HEK293 (cell line): ENCODE results near the gene EIF4G1.

Experiments
- GFI1B ChIP-seq: fragments of 450-650 bp; formaldehyde crosslinking; IDR thresholded peaks from 2 replicates; pipeline ENCODE4 v1.5.1; 2016; ENCODE audit warnings: missing biosample characterization, missing genetic modification characterization
- GLIS1 ChIP-seq: fragments of 450-650 bp; formaldehyde crosslinking; IDR thresholded peaks from 2 replicates; pipeline ENCODE4 v1.5.1; 2016; ENCODE audit warnings: missing biosample characterization, missing genetic modification characterization
- HOXD13 ChIP-seq: sonication (generic); formaldehyde crosslinking; IDR thresholded peaks from 2 replicates; pipeline ENCODE4 v1.8.0; 2022; ENCODE audit warnings: missing genetic modification reagents, borderline replicate concordance
- KLF7 ChIP-seq: fragments of 450-650 bp; formaldehyde crosslinking; IDR thresholded peaks from 2 replicates; pipeline ENCODE4 v1.5.1; 2016; ENCODE audit warnings: missing biosample characterization, missing genetic modification characterization, borderline replicate concordance
- SCRT2 ChIP-seq: fragments of 450-650 bp; formaldehyde crosslinking; IDR thresholded peaks from 2 replicates; pipeline ENCODE4 v1.5.1; 2016; ENCODE audit warnings: missing biosample characterization, missing genetic modification characterization
- SETDB1 ChIP-seq: IDR thresholded peaks from one replicate; pipeline ENCODE4 v1.6.1; 2017; ENCODE audit warnings: mild to moderate bottlenecking, low read length, moderate library complexity, mixed read lengths; ENCODE audit not compliant: insufficient read length
- SP3 ChIP-seq: fragments of 450-650 bp; formaldehyde crosslinking; IDR thresholded peaks from 2 replicates; pipeline ENCODE4 v1.5.1; 2016; ENCODE audit warnings: missing biosample characterization, missing genetic modification characterization
- ZFP69B ChIP-seq: fragments of 450-650 bp; formaldehyde crosslinking; IDR thresholded peaks from 2 replicates; pipeline ENCODE4 v1.5.1; 2016; ENCODE audit warnings: missing biosample characterization, missing genetic modification characterization
- ZIC2 ChIP-seq: fragments of 450-650 bp; formaldehyde crosslinking; IDR thresholded peaks from 2 replicates; pipeline ENCODE4 v1.5.1; 2016; ENCODE audit warnings: missing biosample characterization, missing genetic modification characterization
- ZNF10 ChIP-seq: fragments of 450-650 bp; formaldehyde crosslinking; IDR thresholded peaks from 2 replicates; pipeline ENCODE4 v1.5.1; 2017; ENCODE audit warnings: missing biosample characterization, missing genetic modification characterization
- ZNF121 ChIP-seq: fragments of 450-650 bp; formaldehyde crosslinking; IDR thresholded peaks from 2 replicates; pipeline ENCODE4 v1.5.1; 2016; ENCODE audit warnings: missing biosample characterization, missing genetic modification characterization
- ZNF155 ChIP-seq: fragments of 450-650 bp; formaldehyde crosslinking; IDR thresholded peaks from 2 replicates; pipeline ENCODE4 v1.5.1; 2016; ENCODE audit warnings: missing biosample characterization, missing genetic modification characterization
- ZNF169 ChIP-seq: fragments of 450-650 bp; formaldehyde crosslinking; IDR thresholded peaks from 2 replicates; pipeline ENCODE4 v1.5.1; 2016; ENCODE audit warnings: missing biosample characterization, missing genetic modification characterization
- ZNF184 ChIP-seq: fragments of 450-650 bp; IDR thresholded peaks from 2 replicates; pipeline ENCODE4 v1.5.1; 2018; ENCODE audit warnings: missing biosample characterization, mild to moderate bottlenecking, missing genetic modification characterization
- ZNF223 ChIP-seq: fragments of 450-650 bp; formaldehyde crosslinking; IDR thresholded peaks from 2 replicates; pipeline ENCODE4 v1.5.1; 2016; ENCODE audit warnings: missing biosample characterization, missing genetic modification characterization
- ZNF280D ChIP-seq: fragments of 450-650 bp; formaldehyde crosslinking; IDR thresholded peaks from 2 replicates; pipeline ENCODE4 v1.5.1; 2016; ENCODE audit warnings: missing biosample characterization, missing genetic modification characterization
- ZNF404 ChIP-seq: fragments of 450-650 bp; formaldehyde crosslinking; IDR thresholded peaks from 2 replicates; pipeline ENCODE4 v1.5.1; 2017; ENCODE audit warnings: missing biosample characterization, missing genetic modification characterization
- ZNF416 ChIP-seq: fragments of 450-650 bp; formaldehyde crosslinking; IDR thresholded peaks from 2 replicates; pipeline ENCODE4 v1.5.1; 2016; ENCODE audit warnings: missing biosample characterization, missing genetic modification characterization
- ZNF510 ChIP-seq: fragments of 450-650 bp; formaldehyde crosslinking; IDR thresholded peaks from 2 replicates; pipeline ENCODE4 v1.5.1; 2018; ENCODE audit warnings: mild to moderate bottlenecking, missing genetic modification characterization, missing biosample characterization; ENCODE audit not compliant: insufficient replicate concordance
- ZNF596 ChIP-seq: fragments of 450-650 bp; IDR thresholded peaks from 2 replicates; pipeline ENCODE4 v1.5.0; 2018; ENCODE audit warnings: missing biosample characterization, mild to moderate bottlenecking, missing genetic modification characterization, moderate library complexity
- ZNF610 ChIP-seq: fragments of 450-650 bp; formaldehyde crosslinking; IDR thresholded peaks from 2 replicates; pipeline ENCODE4 v1.5.1; 2016; ENCODE audit warnings: missing biosample characterization, missing genetic modification characterization, borderline replicate concordance
- ZNF626 ChIP-seq: fragments of 450-650 bp; sonication (Bioruptor Pico); formaldehyde crosslinking; IDR thresholded peaks from 2 replicates; pipeline ENCODE4 v1.5.1; 2018; ENCODE audit warnings: missing biosample characterization, missing genetic modification characterization, inconsistent platforms
- ZNF639 ChIP-seq: fragments of 450-650 bp; formaldehyde crosslinking; IDR thresholded peaks from 2 replicates; pipeline ENCODE4 v1.5.1; 2016; ENCODE audit warnings: missing biosample characterization, missing genetic modification characterization
- ZNF692 ChIP-seq: fragments of 450-650 bp; formaldehyde crosslinking; IDR thresholded peaks from 2 replicates; pipeline ENCODE4 v1.5.1; 2016; ENCODE audit warnings: missing biosample characterization, missing genetic modification characterization
- ZNF776 ChIP-seq: fragments of 450-650 bp; formaldehyde crosslinking; IDR thresholded peaks from 2 replicates; pipeline ENCODE4 v1.5.0; 2017; ENCODE audit warnings: missing biosample characterization, missing genetic modification characterization, borderline replicate concordance
- ZNF785 ChIP-seq: fragments of 450-650 bp; formaldehyde crosslinking; IDR thresholded peaks from 2 replicates; pipeline ENCODE4 v1.5.1; 2016; ENCODE audit warnings: missing biosample characterization, missing genetic modification characterization
- TF ChIP-seq, protein P1 (sequence below): fragments of 450-650 bp; IDR thresholded peaks from 2 replicates; pipeline ENCODE4 v1.5.1; 2018; ENCODE audit warnings: missing biosample characterization, mild to moderate bottlenecking, missing genetic modification characterization
- TF ChIP-seq, protein P2 (sequence below): fragments of 450-650 bp; formaldehyde crosslinking; IDR thresholded peaks from 2 replicates; pipeline ENCODE4 v1.5.1; 2016; ENCODE audit warnings: missing biosample characterization, missing genetic modification characterization

The EIF4G1 gene

DNA sequence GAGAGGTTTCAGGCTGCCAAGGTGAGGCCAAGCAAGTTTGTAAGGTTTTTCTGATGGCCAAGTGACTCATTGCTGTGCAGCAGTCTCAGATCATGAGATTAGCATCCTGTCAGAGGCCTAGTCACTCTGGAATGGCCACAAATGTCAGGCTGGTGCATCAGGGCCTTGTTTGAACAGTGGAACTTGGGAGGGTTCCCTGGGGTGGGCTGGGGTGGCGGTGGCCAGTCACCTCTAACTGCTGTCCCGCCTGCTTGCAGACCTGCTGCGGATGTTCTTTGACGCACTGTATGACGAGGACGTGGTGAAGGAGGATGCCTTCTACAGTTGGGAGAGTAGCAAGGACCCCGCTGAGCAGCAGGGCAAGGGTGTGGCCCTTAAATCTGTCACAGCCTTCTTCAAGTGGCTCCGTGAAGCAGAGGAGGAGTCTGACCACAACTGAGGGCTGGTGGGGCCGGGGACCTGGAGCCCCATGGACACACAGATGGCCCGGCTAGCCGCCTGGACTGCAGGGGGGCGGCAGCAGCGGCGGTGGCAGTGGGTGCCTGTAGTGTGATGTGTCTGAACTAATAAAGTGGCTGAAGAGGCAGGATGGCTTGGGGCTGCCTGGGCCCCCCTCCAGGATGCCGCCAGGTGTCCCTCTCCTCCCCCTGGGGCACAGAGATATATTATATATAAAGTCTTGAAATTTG lies 20.2 kb downstream of the EIF4G1 start (continued):
- TF ChIP-seq SP3 (tag by site-specific recombination): no peak
- TF ChIP-seq ZNF155 (tag by site-specific recombination): no peak
- TF ChIP-seq SETDB1: no peak
- no peak for TF ChIP-seq ZNF639 (tag by site-specific recombination)
- TF ChIP-seq ZNF416 (tag by site-specific recombination): no peak
- TF ChIP-seq ZNF121 (tag by site-specific recombination): no peak
- no peak for TF ChIP-seq ZNF610
- TF ChIP-seq ZIC2 (tag by site-specific recombination): peak; percentile 96
- no peak for TF ChIP-seq ZNF169
- peak; percentile 73; the same call in 1 of the 2 replicates for TF ChIP-seq ZFP69B (tag by site-specific recombination)
- 0 out of 2 replicates have a peak, but pooled peaks have one; percentile 27 for TF ChIP-seq ZNF223 (tag by site-specific recombination)
- TF ChIP-seq GLIS1 (tag by site-specific recombination): peak; percentile 71
- no peak for TF ChIP-seq ZNF184
- TF ChIP-seq ZNF692 (tag by site-specific recombination): peak; percentile 69
- no peak for TF ChIP-seq ZNF596 (tag by site-specific recombination)
- TF ChIP-seq ZNF510 (tag by site-specific recombination): no peak
- no peak for TF ChIP-seq GFI1B
- TF ChIP-seq, protein P1, sequence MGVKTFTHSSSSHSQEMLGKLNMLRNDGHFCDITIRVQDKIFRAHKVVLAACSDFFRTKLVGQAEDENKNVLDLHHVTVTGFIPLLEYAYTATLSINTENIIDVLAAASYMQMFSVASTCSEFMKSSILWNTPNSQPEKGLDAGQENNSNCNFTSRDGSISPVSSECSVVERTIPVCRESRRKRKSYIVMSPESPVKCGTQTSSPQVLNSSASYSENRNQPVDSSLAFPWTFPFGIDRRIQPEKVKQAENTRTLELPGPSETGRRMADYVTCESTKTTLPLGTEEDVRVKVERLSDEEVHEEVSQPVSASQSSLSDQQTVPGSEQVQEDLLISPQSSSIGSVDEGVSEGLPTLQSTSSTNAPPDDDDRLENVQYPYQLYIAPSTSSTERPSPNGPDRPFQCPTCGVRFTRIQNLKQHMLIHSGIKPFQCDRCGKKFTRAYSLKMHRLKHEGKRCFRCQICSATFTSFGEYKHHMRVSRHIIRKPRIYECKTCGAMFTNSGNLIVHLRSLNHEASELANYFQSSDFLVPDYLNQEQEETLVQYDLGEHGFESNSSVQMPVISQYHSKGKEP (tag by site-specific recombination): no peak
- no peak for TF ChIP-seq ZNF404 (tag by site-specific recombination)
- TF ChIP-seq ZNF280D (tag by site-specific recombination): no peak
- TF ChIP-seq, protein P2, sequence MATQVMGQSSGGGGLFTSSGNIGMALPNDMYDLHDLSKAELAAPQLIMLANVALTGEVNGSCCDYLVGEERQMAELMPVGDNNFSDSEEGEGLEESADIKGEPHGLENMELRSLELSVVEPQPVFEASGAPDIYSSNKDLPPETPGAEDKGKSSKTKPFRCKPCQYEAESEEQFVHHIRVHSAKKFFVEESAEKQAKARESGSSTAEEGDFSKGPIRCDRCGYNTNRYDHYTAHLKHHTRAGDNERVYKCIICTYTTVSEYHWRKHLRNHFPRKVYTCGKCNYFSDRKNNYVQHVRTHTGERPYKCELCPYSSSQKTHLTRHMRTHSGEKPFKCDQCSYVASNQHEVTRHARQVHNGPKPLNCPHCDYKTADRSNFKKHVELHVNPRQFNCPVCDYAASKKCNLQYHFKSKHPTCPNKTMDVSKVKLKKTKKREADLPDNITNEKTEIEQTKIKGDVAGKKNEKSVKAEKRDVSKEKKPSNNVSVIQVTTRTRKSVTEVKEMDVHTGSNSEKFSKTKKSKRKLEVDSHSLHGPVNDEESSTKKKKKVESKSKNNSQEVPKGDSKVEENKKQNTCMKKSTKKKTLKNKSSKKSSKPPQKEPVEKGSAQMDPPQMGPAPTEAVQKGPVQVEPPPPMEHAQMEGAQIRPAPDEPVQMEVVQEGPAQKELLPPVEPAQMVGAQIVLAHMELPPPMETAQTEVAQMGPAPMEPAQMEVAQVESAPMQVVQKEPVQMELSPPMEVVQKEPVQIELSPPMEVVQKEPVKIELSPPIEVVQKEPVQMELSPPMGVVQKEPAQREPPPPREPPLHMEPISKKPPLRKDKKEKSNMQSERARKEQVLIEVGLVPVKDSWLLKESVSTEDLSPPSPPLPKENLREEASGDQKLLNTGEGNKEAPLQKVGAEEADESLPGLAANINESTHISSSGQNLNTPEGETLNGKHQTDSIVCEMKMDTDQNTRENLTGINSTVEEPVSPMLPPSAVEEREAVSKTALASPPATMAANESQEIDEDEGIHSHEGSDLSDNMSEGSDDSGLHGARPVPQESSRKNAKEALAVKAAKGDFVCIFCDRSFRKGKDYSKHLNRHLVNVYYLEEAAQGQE (tag by site-specific recombination): no peak; the same call in 1 of the 2 replicates
- no peak for TF ChIP-seq SCRT2 (tag by site-specific recombination)
- TF ChIP-seq HOXD13 (CRISPR knock-in tag): no peak
- TF ChIP-seq ZNF785: no peak
- no peak for TF ChIP-seq ZNF626 (tag by site-specific recombination)
- 0 out of 2 replicates have a peak, but pooled peaks have one; percentile 8 for TF ChIP-seq KLF7 (tag by site-specific recombination)
- 0 out of 2 replicates have a peak, but pooled peaks have one; percentile 43 for TF ChIP-seq ZNF10
- TF ChIP-seq ZNF776 (tag by site-specific recombination): no peak
